ENCODE measurements around the gene DHX57. TPM values are rescaled to one million over a fixed set of nuclear protein-coding genes. Genes with fewer than 3 reads are reported as not detected.
A peak's percentile ranks its signal among the peaks of the same experiment; 100 is the strongest.

Gene DHX57
- total RNA-seq, 4 donors from 2014 or later, result 5.3 to 31.2 (median 18.6) TPM

DNA sequence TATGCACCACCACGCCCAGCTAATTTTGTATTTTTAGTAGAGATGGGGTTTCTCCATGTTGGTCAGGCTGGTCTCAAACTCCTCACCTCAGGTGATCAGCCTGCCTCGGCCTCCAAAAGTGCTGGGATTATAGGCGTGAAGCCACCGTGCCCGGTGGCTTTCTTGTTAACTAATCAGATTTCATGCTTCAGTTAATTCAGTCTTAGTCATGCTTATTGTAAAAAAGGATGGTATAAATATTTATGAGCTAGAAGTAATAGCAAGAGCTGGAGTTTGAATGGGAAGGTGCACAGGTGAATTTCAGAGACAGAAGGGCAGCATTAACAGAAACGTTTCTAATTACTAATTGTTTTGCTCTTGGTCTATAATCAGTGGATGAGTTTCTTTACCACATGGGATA, 87.4 kb downstream of the DHX57 start:
- Histone ChIP-seq H3K27ac (no peak overlapping the region), H3K4me3 (no peak overlapping the region), H3K4me1 (no peaks in the 10 kb centered on the region), H3K9me3 (no peaks in the 10 kb centered on the region), H3K36me3 (no peaks in the 10 kb centered on the region), H3K27me3 (no peaks in the 10 kb centered on the region)
- intact Hi-C loops (cut with DNase I; ENCODE audit: low total_unique reads), result no loop called here
- no peak for DNase-seq
- TF ChIP-seq, protein P1, sequence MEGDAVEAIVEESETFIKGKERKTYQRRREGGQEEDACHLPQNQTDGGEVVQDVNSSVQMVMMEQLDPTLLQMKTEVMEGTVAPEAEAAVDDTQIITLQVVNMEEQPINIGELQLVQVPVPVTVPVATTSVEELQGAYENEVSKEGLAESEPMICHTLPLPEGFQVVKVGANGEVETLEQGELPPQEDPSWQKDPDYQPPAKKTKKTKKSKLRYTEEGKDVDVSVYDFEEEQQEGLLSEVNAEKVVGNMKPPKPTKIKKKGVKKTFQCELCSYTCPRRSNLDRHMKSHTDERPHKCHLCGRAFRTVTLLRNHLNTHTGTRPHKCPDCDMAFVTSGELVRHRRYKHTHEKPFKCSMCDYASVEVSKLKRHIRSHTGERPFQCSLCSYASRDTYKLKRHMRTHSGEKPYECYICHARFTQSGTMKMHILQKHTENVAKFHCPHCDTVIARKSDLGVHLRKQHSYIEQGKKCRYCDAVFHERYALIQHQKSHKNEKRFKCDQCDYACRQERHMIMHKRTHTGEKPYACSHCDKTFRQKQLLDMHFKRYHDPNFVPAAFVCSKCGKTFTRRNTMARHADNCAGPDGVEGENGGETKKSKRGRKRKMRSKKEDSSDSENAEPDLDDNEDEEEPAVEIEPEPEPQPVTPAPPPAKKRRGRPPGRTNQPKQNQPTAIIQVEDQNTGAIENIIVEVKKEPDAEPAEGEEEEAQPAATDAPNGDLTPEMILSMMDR (IDR thresholded peaks at IDR 0.05), result no peak
- TF ChIP-seq POLR2A (IDR thresholded peaks at IDR 0.05), result no peak

DNA sequence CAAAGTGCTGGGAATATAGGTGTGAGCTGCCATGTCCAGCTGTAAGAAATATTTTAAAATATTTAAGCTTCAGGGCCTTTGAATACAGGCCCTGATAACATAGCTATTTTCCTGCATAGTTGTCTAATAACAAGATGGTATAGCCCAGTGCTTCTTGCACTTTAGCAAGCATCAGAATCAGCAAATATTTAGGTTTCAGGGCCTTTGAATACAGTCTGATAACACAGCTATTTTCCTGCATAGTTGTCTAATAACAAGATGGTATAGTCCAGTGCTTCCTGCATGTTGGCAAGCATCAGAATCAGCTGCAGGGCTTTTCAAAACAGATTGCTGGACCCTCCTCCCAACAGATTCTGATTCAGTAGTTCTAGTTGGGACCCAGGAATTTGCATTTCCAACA, 92.1 kb downstream of the DHX57 start:
- no peaks in the 10 kb centered on the region for H3K27me3 ChIP-seq
- no peak overlapping the region for H3K27ac ChIP-seq
- DNase-seq, result no peak
- TF ChIP-seq, protein P1 (IDR thresholded peaks at IDR 0.05), result no peak
- TF ChIP-seq POLR2A (IDR thresholded peaks at IDR 0.05), result no peak
- no peaks in the 10 kb centered on the region for H3K9me3 ChIP-seq
- no peaks in the 10 kb centered on the region for H3K36me3 ChIP-seq
- H3K4me1 ChIP-seq, result no peaks in the 10 kb centered on the region
- intact Hi-C loops (cut with DNase I; ENCODE audit: low total_unique reads), result no loop called here
- H3K4me3 ChIP-seq, result no peak overlapping the region

DNA sequence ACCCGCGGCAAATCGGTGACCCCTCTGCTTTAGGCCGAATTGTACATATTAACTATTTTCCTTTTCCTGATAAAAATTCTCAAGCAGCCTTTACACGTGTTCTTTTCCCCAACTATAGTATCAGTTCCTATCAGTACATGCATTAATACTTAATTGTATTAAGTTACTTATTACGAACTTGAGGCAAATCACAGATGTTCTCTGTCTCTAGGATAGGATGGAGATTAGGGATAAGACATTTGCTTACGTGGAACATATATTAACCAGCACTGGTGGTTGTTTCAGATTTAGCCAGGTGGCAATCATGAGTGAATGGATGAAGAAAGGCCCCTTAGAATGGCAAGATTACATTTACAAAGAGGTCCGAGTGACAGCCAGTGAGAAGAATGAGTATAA, 97.0 kb downstream of the DHX57 start:
- no peak for TF ChIP-seq POLR2A (IDR thresholded peaks at IDR 0.05)
- TF ChIP-seq, protein P1 (IDR thresholded peaks at IDR 0.05), result no peak
- Histone ChIP-seq H3K4me1 (no peaks in the 10 kb centered on the region), H3K27me3 (no peaks in the 10 kb centered on the region), H3K9me3 (no peaks in the 10 kb centered on the region), H3K36me3 (no peaks in the 10 kb centered on the region), H3K27ac (peak overlapping the region; percentile 80 to 86), H3K4me3 (peak overlapping the region; percentile 61 to 71)
- intact Hi-C loops (cut with DNase I; ENCODE audit: low total_unique reads), result no loop called here
- no peak for DNase-seq

DNA sequence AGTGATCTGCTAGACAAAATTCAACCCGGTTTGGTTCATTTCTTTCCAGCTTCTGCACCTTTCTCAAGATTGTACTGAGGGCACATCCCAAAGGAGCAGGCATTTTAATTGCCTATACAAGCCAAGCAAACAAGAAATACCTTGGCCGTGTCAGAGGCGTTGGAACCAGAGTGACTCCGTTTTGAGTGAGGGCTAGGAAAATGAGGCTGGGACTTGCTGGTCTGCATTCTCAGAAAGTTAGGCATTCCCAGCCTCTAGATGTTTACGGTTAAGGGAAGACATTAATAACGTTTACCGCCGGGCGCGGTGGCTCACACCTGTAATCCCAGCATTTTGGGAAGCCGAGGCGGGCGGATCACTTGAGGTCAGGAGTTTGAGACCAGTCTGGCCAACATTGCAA, 99.2 kb downstream of the DHX57 start:
- Histone ChIP-seq H3K27ac (peak overlapping the region in 1 of 2 donors; percentile 38), H3K36me3 (no peaks in the 10 kb centered on the region), H3K27me3 (no peaks in the 10 kb centered on the region), H3K9me3 (no peaks in the 10 kb centered on the region), H3K4me1 (no peaks in the 10 kb centered on the region), H3K4me3 (no peak overlapping the region)
- no peak for DNase-seq
- intact Hi-C loops (cut with DNase I; ENCODE audit: low total_unique reads), result no loop called here
- TF ChIP-seq, protein P1 (IDR thresholded peaks at IDR 0.05), result no peak
- no peak for TF ChIP-seq POLR2A (IDR thresholded peaks at IDR 0.05)

DNA sequence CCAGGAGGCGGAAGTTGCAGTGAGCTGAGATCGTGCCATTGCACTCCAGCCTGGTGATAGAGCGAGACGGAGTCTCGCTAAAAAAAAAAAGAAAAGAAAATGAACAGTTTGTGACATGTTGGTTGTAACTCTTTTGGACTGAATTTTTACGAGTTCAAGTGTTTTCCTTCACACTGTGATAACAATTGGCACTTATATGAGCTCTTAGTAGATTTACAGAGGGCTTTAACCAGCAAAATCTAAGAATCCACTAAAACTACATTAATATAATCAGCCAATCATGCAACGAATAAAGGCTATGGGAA, 99.9 kb downstream of the DHX57 start:
- DNase-seq, result no peak
- H3K27me3 ChIP-seq, result no peaks in the 10 kb centered on the region
- no peak for TF ChIP-seq POLR2A (IDR thresholded peaks at IDR 0.05)
- TF ChIP-seq, protein P1 (IDR thresholded peaks at IDR 0.05), result no peak
- H3K27ac ChIP-seq, result peak overlapping the region in 1 of 2 donors; percentile 38
- intact Hi-C loops (cut with DNase I; ENCODE audit: low total_unique reads), result no loop called here
- no peaks in the 10 kb centered on the region for H3K9me3 ChIP-seq
- H3K36me3 ChIP-seq, result no peaks in the 10 kb centered on the region
- no peaks in the 10 kb centered on the region for H3K4me1 ChIP-seq
- no peak overlapping the region for H3K4me3 ChIP-seq
